ENCODE results near the gene CDKAL1.

Gene CDKAL1

DNA sequence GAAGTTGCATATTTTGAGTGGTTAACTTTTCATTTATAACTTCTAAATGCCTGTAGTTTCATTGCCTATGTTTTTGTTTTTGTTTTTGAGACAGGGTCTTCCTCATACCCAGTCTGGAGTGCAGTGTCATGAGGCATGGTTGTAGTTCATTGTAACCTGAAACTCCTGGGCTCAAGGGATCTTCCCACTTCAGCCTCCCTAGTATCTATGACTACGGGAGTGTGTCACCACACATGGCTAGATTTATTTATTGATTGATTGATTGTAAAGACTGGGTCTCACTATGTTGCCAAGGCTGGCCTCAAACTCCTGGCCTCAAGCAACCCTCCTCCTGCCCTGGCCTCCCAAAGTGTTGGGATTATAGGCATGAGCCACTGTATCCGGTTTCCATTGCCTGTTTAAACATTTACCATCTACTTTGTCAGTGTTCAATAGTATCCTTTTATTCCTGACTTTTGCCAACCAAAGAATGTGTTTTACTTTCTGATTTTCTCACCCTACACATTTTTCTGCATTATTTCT lies 144.6 kb downstream of the CDKAL1 start:
- Histone ChIP-seq H3K9me3 (ENCODE audit: control insufficient read depth, low read length) (no peaks in the 10 kb centered on the region), H3K4me2 (ENCODE audit: low read length) (no peak overlapping the region), H3K9ac (no peak overlapping the region), H3K36me3 (ENCODE audit: control insufficient read depth, insufficient read depth, low read length) (no peaks in the 10 kb centered on the region), H2AFZ (no peak overlapping the region), H3K27me3 (ENCODE audit: control insufficient read depth, insufficient read depth, low read length) (no peaks in the 10 kb centered on the region), H3K79me2 (peaks cover 2% of the 10 kb centered on the region), H3K4me1 (no peaks in the 10 kb centered on the region), H3K4me3 (ENCODE audit: low read depth, low read length) (no peak overlapping the region), H3K27ac (no peak overlapping the region)
- TF ChIP-seq, protein P1, sequence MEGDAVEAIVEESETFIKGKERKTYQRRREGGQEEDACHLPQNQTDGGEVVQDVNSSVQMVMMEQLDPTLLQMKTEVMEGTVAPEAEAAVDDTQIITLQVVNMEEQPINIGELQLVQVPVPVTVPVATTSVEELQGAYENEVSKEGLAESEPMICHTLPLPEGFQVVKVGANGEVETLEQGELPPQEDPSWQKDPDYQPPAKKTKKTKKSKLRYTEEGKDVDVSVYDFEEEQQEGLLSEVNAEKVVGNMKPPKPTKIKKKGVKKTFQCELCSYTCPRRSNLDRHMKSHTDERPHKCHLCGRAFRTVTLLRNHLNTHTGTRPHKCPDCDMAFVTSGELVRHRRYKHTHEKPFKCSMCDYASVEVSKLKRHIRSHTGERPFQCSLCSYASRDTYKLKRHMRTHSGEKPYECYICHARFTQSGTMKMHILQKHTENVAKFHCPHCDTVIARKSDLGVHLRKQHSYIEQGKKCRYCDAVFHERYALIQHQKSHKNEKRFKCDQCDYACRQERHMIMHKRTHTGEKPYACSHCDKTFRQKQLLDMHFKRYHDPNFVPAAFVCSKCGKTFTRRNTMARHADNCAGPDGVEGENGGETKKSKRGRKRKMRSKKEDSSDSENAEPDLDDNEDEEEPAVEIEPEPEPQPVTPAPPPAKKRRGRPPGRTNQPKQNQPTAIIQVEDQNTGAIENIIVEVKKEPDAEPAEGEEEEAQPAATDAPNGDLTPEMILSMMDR (IDR thresholded peaks at IDR 0.05), result no peak

DNA sequence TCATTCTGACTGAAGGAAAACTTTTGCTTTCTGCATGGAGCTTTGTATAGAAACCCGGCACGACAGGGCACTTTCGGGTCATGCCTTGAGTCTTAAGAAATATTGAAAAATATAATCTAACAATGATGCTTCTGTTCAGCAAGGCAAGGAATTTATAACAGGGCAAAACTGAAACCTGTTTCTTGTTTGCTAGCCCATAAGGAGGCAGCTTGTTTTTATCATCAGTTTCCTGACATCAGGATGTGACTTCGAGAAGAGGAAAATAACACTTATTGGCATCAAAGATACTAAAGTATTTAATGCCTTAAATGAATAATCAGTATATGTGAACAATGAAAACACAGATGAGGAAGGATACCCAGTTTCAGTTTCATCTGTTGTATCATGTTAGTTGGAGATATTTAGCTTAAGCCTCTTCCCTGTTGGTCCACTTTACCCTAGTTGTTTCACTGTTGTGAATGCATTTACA lies 146.5 kb downstream of the CDKAL1 start:
- Histone ChIP-seq H3K9ac (no peak overlapping the region), H2AFZ (no peak overlapping the region)

DNA sequence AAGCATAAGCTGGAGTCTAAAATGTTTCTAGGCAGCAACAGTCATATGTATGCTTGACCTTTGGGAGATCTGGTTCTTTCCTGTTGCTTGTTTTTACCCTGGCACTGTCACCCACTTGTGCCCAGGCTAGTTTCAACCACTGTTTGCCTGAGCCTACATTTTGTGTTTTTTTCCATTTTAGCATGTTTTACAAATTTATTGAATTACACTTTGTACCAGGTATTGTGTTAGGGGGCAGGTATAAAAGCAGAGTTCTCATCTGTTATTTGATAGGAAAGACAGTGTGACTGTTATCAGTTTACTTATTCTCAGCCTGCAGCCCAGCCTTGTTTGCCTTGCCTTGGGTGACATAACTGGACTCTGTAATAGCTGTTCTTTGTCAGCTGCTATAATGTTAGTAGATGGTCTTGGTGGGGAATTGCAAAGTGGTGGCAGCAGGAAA lies 147.0 kb downstream of the CDKAL1 start:
- no peak overlapping the region for H3K9ac ChIP-seq
- no peaks in the 10 kb centered on the region for H3K9me3 ChIP-seq (ENCODE audit: control insufficient read depth, low read length)
- no peak overlapping the region for H2AFZ ChIP-seq
- H3K27ac ChIP-seq, result no peak overlapping the region
- peaks cover 8% of the 10 kb centered on the region for H3K79me2 ChIP-seq
- H3K4me1 ChIP-seq, result no peaks in the 10 kb centered on the region
- H3K4me2 ChIP-seq (ENCODE audit: low read length), result no peak overlapping the region
- H3K4me3 ChIP-seq (ENCODE audit: low read depth, low read length), result no peak overlapping the region
- H3K27me3 ChIP-seq (ENCODE audit: control insufficient read depth, insufficient read depth, low read length), result no peaks in the 10 kb centered on the region
- TF ChIP-seq, protein P1 (IDR thresholded peaks at IDR 0.05), result no peak
- H3K36me3 ChIP-seq (ENCODE audit: control insufficient read depth, insufficient read depth, low read length), result no peaks in the 10 kb centered on the region

More for the DNA sequence above, 146.5 kb downstream of the CDKAL1 start:
- Histone ChIP-seq H3K27ac (no peak overlapping the region), H3K4me2 (ENCODE audit: low read length) (no peak overlapping the region), H3K79me2 (peaks cover 8% of the 10 kb centered on the region), H3K4me1 (no peaks in the 10 kb centered on the region), H3K9me3 (ENCODE audit: control insufficient read depth, low read length) (no peaks in the 10 kb centered on the region), H3K27me3 (ENCODE audit: control insufficient read depth, insufficient read depth, low read length) (no peaks in the 10 kb centered on the region), H3K36me3 (ENCODE audit: control insufficient read depth, insufficient read depth, low read length) (no peaks in the 10 kb centered on the region), H3K4me3 (ENCODE audit: low read depth, low read length) (no peak overlapping the region)
- TF ChIP-seq, protein P1 (IDR thresholded peaks at IDR 0.05), result no peak

GRCh38 chr6:20684474-20684873 lies 150.2 kb downstream of the CDKAL1 start:
- no peaks in the 10 kb centered on the region for H3K27me3 ChIP-seq (ENCODE audit: control insufficient read depth, insufficient read depth, low read length)
- TF ChIP-seq, protein P1 (IDR thresholded peaks at IDR 0.05), result no peak
- no peak overlapping the region for H3K9ac ChIP-seq

DNA sequence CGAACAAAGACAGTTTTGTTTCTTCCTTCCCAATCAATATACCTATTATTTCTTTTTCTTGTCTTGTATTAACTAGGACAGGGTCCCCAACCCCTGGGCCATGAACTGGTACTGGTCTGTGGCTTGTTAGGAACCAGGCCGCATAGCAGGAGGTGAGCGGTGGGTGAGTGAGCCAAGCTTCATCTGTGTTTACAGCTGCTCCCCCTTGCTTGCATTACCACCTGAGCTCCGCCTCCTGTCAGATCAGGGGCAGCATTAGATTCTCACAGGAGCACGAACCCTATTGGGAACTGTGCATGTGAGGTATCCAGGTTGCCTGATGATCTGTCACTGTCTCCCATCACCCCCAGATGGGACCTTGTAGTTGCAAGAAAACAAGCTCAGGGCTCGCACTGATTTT lies 151.9 kb downstream of the CDKAL1 start:
- H3K4me2 ChIP-seq (ENCODE audit: low read length), result no peak overlapping the region
- H3K27ac ChIP-seq, result no peak overlapping the region
- H3K9me3 ChIP-seq (ENCODE audit: control insufficient read depth, low read length), result no peaks in the 10 kb centered on the region
- H3K79me2 ChIP-seq, result peaks cover 11% of the 10 kb centered on the region
- TF ChIP-seq, protein P1 (IDR thresholded peaks at IDR 0.05), result no peak
- no peaks in the 10 kb centered on the region for H3K36me3 ChIP-seq (ENCODE audit: control insufficient read depth, insufficient read depth, low read length)
- no peak overlapping the region for H2AFZ ChIP-seq
- no peak overlapping the region for H3K9ac ChIP-seq
- H3K4me1 ChIP-seq, result no peaks in the 10 kb centered on the region
- no peak overlapping the region for H3K4me3 ChIP-seq (ENCODE audit: low read depth, low read length)
- H3K27me3 ChIP-seq (ENCODE audit: control insufficient read depth, insufficient read depth, low read length), result no peaks in the 10 kb centered on the region

More at GRCh38 chr6:20684474-20684873, 150.2 kb downstream of the CDKAL1 start:
- Histone ChIP-seq H3K27ac (no peak overlapping the region), H3K36me3 (ENCODE audit: control insufficient read depth, insufficient read depth, low read length) (no peaks in the 10 kb centered on the region), H3K4me3 (ENCODE audit: low read depth, low read length) (no peak overlapping the region), H3K79me2 (peaks cover 11% of the 10 kb centered on the region), H3K9me3 (ENCODE audit: control insufficient read depth, low read length) (no peaks in the 10 kb centered on the region), H3K4me1 (no peaks in the 10 kb centered on the region), H2AFZ (no peak overlapping the region), H3K4me2 (ENCODE audit: low read length) (no peak overlapping the region)

Data from parathyroid adenoma (tissue), 2 donors.